Pancreas (tissue), 10 donors: ENCODE measurements around the gene HDAC10. TPM values are rescaled to one million over a fixed set of nuclear protein-coding genes. Genes with fewer than 3 reads are reported as not detected.

Experiments used
- ATAC-seq, 4 donors: fragments of 200-7000 bp; cut with Tn5 transposase; one replicate each; pipeline versions ENCODE4 v1.8.0 to v1.9.1; 2020; ENCODE audit warnings: mild to moderate bottlenecking in 4 of 4, moderate library complexity in 4 of 4
- DNase-seq, 6 donors: peaks; one replicate each; pipeline ENCODE4 v3.0.0-alpha.2; 2020
- FAIRE-seq: peaks from 2 replicates; lab custom pipeline; 2012; peaks lifted over from hg19 to GRCh38; lab: Jason Lieb, UNC
- H3K27ac ChIP-seq, 4 donors: fragments of 200-600 bp; sonication (generic); 1 replicate in 3 of 4; 2 replicates in 1 of 4; pipeline versions ENCODE4 v1.5.0 to v1.8.0; 2020
- H3K27me3 ChIP-seq, 4 donors: fragments of 200-600 bp; one replicate each; pipeline ENCODE4 v1.8.0; 2021
- H3K36me3 ChIP-seq, 3 donors: fragments of 200-600 bp; sonication (generic) in 1 of 3; one replicate each; pipeline versions ENCODE4 v1.5.0 to v1.8.0; 2020 to 2021
- H3K4me1 ChIP-seq, 3 donors: fragments of 200-600 bp; one replicate each; pipeline ENCODE4 v1.8.0; 2021
- H3K4me3 ChIP-seq, 4 donors: fragments of 200-600 bp; sonication (generic) in 2 of 4; one replicate each; pipeline versions ENCODE4 v1.5.0 to v1.8.0; 2020 to 2021
- H3K9me3 ChIP-seq, 4 donors: fragments of 200-600 bp; one replicate each; pipeline ENCODE4 v1.8.0; 2021
- WGBS, 2 donors: extraction: QIAGEN DNeasy Blood & Tissue Kit; methylation state at CpG; one replicate each; pipeline ENCODE4 v1.1.7; 2013; 5-methylcytosine and 5-hydroxymethylcytosine counted together
- intact Hi-C, 3 donors: fragments of 100-400 bp; cut with DNase I; formaldehyde crosslinking; loops; one replicate each; pipeline versions ENCODE4 v1.11.1 to v1.14.2; 2022
- polyA plus RNA-seq, 2 donors: library from polyadenylated mRNA; stranded (reverse); fragments of 200-250 nt; gene quantifications; one replicate each; pipeline ENCODE4 v1.2.3, GENCODE V29; 2013
- total RNA-seq, 6 donors: library from RNA; stranded (reverse); fragmentation: NEBNext Ultra II Directional in 4 of 6; extraction: Animal tissue kit (Norgen Biotek cat#: 25700) in 4 of 6; gene quantifications; one replicate each; pipeline versions ENCODE4 v1.2.1 to v1.2.4, GENCODE V29; 2021 to 2023
- TF ChIP-seq, protein P1 (sequence below), 4 donors: fragments of 200-600 bp; sonication (generic) in 3 of 4; IDR thresholded peaks; one replicate each; pipeline versions ENCODE4 v1.5.0 to v1.8.0; 2021; ENCODE audit warnings: antibody characterized with exemption in 4 of 4
- donor health status: healthy with polysubstance abuse.
- donor health status: DM: no; HTN: no; CAD: no; lungs with moderate emphysema.
- donor health status: DM: no; HTN: no; CAD: no.
- donor health status: control.
- donor health status: control.
- donor health status: Bipolar disorder and iron deficiency.
- donor health status: DM: yes; HTN: yes; CAD: no.
- donor health status: DM: no; HTN: no; CAD: no.
- donor health status: DM: no; HTN: no; CAD: no.
- donor health status: DM: yes; HTN: yes; CAD: no.

The HDAC10 gene
- total and polyA plus RNA-seq, 8 donors, result 17.0 to 78.3 (median 21.8) TPM

DNA sequence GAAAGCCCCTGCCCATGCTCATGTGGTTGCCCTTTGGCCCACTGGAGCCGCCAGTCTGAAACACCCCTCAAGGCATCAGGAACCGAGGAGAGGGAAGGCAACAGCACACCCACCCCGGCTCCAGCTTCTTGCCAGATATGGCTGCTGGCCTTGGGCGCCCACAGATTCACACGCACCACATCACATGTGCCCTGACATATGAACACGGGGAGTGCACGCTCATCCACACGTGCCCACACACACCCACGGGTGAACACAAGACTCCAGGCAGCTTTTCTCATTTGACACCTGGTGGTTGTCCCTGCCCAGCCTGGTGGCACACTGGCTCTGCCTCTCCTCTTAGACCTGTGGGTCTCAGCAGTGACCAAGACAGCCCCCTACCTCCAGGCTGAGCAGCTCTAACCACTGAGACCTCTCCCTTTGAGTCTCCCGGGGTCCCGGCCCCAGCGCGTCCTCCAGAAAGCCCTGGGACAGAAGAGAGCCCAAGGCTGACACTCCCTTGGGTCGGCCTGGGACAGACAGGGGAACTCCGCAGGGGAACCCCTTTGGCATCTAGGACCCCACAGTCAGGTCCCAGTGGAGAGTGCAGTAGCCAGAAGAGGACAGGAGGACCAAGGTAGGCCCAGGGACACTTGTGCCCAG, 13.2 kb upstream of the HDAC10 start:
- ATAC-seq, result no peak

DNA sequence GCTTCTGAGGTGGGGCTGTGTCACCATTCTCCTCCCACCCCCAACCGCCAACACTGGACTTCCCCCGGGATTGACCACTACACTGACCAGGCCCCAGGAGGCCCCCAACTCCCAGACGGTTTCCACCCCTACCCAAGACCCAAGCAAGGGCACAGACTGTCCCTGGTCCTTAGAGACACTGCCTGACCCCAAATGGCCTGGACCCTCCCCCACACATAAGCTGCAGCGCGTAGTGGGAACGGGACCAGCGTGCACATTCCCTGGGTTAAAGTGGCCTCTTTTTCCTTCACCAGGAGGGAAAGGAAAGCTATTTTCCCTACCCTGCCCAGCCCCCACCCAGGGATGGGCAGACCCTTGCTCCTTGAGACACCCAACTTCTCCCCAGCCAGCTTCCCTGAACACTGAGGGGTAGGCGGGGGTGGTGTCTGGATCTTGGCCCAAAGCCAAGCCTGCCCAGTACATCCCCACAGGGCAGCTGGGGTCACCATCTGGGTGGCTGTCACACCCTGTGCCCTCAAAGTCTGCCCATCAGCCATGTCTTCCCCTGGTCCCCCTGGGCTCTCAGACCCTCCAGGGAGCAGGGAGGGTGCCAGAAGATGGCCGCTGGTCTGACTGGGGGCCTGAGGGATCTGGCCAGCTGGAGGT, 12.0 kb upstream of the HDAC10 start:
- H3K27me3 ChIP-seq, result no peaks in the 10 kb centered on the region
- H3K4me1 ChIP-seq, result peaks cover 3 to 6% (median 4%) of the 10 kb centered on the region in 3 donors
- H3K36me3 ChIP-seq, result no peaks in the 10 kb centered on the region
- no peak overlapping the region for H3K4me3 ChIP-seq
- 42 to 61% methylated on average over 9 of the region's 9 CpGs for WGBS, 2 donors
- no peak for FAIRE-seq
- no peak for ATAC-seq
- DNase-seq, result no peak
- no peaks in the 10 kb centered on the region for H3K9me3 ChIP-seq
- TF ChIP-seq, protein P1, sequence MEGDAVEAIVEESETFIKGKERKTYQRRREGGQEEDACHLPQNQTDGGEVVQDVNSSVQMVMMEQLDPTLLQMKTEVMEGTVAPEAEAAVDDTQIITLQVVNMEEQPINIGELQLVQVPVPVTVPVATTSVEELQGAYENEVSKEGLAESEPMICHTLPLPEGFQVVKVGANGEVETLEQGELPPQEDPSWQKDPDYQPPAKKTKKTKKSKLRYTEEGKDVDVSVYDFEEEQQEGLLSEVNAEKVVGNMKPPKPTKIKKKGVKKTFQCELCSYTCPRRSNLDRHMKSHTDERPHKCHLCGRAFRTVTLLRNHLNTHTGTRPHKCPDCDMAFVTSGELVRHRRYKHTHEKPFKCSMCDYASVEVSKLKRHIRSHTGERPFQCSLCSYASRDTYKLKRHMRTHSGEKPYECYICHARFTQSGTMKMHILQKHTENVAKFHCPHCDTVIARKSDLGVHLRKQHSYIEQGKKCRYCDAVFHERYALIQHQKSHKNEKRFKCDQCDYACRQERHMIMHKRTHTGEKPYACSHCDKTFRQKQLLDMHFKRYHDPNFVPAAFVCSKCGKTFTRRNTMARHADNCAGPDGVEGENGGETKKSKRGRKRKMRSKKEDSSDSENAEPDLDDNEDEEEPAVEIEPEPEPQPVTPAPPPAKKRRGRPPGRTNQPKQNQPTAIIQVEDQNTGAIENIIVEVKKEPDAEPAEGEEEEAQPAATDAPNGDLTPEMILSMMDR (IDR thresholded peaks at IDR 0.05), result no peak
- intact Hi-C loops, result loop anchor here in 1 of 3 donors (10.0 kb wide), 1 partner anchor 352 kb away; no protein-coding TSS in a partner anchor
- no peak overlapping the region for H3K27ac ChIP-seq

More for the DNA sequence above, 13.2 kb upstream of the HDAC10 start:
- Histone ChIP-seq H3K36me3 (no peaks in the 10 kb centered on the region), H3K4me3 (no peak overlapping the region), H3K9me3 (no peaks in the 10 kb centered on the region), H3K27ac (no peak overlapping the region), H3K4me1 (peaks cover 8 to 18% (median 11%) of the 10 kb centered on the region in 3 donors), H3K27me3 (no peaks in the 10 kb centered on the region)
- FAIRE-seq (no peak), DNase-seq (no peak)
- TF ChIP-seq, protein P1 (IDR thresholded peaks at IDR 0.05), result no peak
- intact Hi-C loops, result loop anchor here in 1 of 3 donors (10.0 kb wide), 1 partner anchor 351 kb away; no protein-coding TSS in a partner anchor
- WGBS, 2 donors, result 78 to 88% methylated on average over 15 of the region's 15 CpGs

DNA sequence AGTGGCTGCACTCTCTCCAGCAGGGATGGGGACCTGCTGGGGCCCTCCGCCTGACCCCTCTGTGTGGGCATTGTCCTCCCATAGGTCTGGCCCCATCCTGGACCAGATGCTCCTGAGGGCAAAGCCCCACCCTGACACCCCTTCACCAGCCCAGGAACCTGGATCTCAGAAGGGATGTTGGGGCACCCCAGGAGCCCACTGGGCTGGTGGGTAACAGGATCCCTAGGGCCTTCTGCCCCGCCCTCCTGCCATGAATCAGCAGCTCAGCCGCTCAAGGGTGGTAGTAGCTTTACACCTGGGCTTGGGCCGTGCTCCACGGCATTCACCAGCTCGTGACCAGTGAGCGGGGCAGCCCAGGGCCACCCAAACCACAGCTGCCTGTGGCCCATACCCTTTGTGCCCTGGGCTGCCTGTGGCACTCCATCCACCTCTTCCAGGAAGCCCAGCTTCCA, 11.4 kb upstream of the HDAC10 start:
- H3K27ac ChIP-seq, result no peak overlapping the region
- DNase-seq, result no peak
- no peak for FAIRE-seq

DNA sequence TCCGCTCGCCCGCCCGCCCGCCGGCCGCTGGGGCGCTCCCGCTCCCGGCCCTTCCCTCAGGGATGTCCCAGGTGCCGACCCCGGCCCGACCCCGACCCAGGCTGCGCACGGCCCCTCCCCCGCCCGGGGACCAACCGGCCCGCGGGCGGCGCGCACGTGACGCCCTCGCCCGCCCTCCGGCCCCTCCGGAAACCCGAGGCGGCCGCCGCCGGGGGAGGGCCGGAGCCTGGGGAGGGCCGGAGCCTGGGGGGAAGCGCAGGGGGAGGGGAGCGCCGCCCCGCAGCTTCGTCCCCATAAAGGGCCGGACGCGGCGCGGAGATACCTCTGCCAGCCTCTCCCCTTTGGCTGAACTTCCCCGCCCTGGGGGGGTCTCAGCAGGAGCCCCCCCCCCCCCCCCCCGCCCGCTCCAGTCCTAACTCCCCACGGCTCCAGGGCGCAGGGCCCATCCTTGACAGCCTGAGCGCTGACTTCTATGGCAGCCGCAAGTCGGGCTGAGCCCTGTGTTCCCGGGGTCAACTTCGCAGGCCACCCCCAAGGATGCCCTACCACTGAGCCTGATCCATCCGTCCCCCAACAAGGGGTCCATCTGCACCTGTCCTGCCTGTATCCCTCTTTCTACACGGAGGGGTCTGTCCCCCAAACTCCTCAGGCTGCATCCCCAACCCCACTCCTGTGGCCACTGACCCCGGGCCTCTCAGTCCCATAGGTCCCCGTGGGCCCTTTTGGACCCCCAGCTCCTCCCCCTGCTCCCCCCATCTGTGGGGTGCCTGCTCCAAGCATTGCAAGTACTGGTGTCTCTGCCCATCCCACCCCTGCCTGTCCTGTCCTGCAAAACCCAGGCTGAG, 10.8 kb upstream of the HDAC10 start, which contains the start of gene MAPK12:
Gene MAPK12 (minus strand): TSS at position 69 of the 845 bp plus-strand sequence. CDS start 174 bp downstream, outside the sequence.
- peak in 2 of 4 donors; percentile 4 to 31 for ATAC-seq
- DNase-seq, result no peak
- Histone ChIP-seq H3K36me3 (no peaks in the 10 kb centered on the region), H3K4me3 (peak within 1 kb of the TSS; percentile 2 to 43 (median 22)), H3K4me1 (no peaks in the 10 kb centered on the region), H3K9me3 (no peaks in the 10 kb centered on the region), H3K27ac (no peak within 1 kb of the TSS), H3K27me3 (no peaks in the 10 kb centered on the region)
- 3 to 18% methylated on average over 16 to 59 of the region's 61 CpGs for WGBS, 2 donors
- TF ChIP-seq, protein P1 (IDR thresholded peaks at IDR 0.05), result no peak
- intact Hi-C loops, result loop anchor here in 1 of 3 donors (10.0 kb wide), 1 partner anchor 353 kb away; no protein-coding TSS in a partner anchor
- no peak for FAIRE-seq

More for the DNA sequence above, 11.4 kb upstream of the HDAC10 start:
- no peaks in the 10 kb centered on the region for H3K36me3 ChIP-seq
- no peaks in the 10 kb centered on the region for H3K27me3 ChIP-seq
- no peaks in the 10 kb centered on the region for H3K9me3 ChIP-seq
- TF ChIP-seq, protein P1 (IDR thresholded peaks at IDR 0.05), result no peak
- intact Hi-C loops, result loop anchor here in 1 of 3 donors (10.0 kb wide), 1 partner anchor 352 kb away; no protein-coding TSS in a partner anchor
- ATAC-seq, result no peak
- peaks cover 0 to 6% (median 4%) of the 10 kb centered on the region in 3 donors for H3K4me1 ChIP-seq
- WGBS, 2 donors, result 57 to 66% methylated on average over 7 of the region's 7 CpGs
- no peak overlapping the region for H3K4me3 ChIP-seq
